Glutamatergic neuron (in vitro differentiated cells): ENCODE measurements around the gene CFLAR. TPM values are rescaled to one million over a fixed set of nuclear protein-coding genes. Genes with fewer than 3 reads are reported as not detected.

Experiments
- DNase-seq: peaks from one replicate; pipeline ENCODE4 v3.0.0; 2022
- H3K27ac Mint-ChIP-seq: one replicate; pipeline ENCODE4 v1.8.0; 2020; ENCODE audit warnings: mild to moderate bottlenecking, mixed read lengths, inconsistent platforms; ENCODE audit not compliant: unreplicated experiment
- H3K27me3 Mint-ChIP-seq: one replicate; pipeline ENCODE4 v1.8.0; 2020; ENCODE audit warnings: mild to moderate bottlenecking, moderate library complexity, mixed read lengths, inconsistent platforms; ENCODE audit not compliant: unreplicated experiment
- H3K36me3 Mint-ChIP-seq: one replicate; pipeline ENCODE4 v1.8.0; 2020; ENCODE audit warnings: mild to moderate bottlenecking, mixed read lengths, inconsistent platforms; ENCODE audit not compliant: unreplicated experiment
- H3K4me1 Mint-ChIP-seq: one replicate; pipeline ENCODE4 v1.8.0; 2020; ENCODE audit warnings: mild to moderate bottlenecking, low read depth, mixed read lengths, inconsistent platforms; ENCODE audit not compliant: unreplicated experiment
- H3K4me3 Mint-ChIP-seq: one replicate; pipeline ENCODE4 v1.8.0; 2020; ENCODE audit warnings: mild to moderate bottlenecking, mixed read lengths, inconsistent platforms; ENCODE audit not compliant: unreplicated experiment
- H3K9me3 Mint-ChIP-seq: one replicate; pipeline ENCODE4 v1.8.0; 2020; ENCODE audit warnings: mild to moderate bottlenecking, moderate library complexity, mixed read lengths, inconsistent platforms; ENCODE audit not compliant: unreplicated experiment
- total RNA-seq: library from RNA; stranded (reverse); fragmentation: NEBNext Ultra II Directional; extraction: Animal tissue kit (Norgen Biotek cat#: 25700); gene quantifications from one replicate; pipeline ENCODE4 v1.2.1, GENCODE V29; 2021; ENCODE audit not compliant: unreplicated experiment
- TF ChIP-seq, protein P1 (sequence below): fragments of 200-600 bp; sonication (generic); IDR thresholded peaks from one replicate; pipeline ENCODE4 v1.5.0; 2021; ENCODE audit not compliant: partially characterized antibody, unreplicated experiment

Gene CFLAR
- total RNA-seq, 1 donor from 2014 or later, result 88.0 TPM

DNA sequence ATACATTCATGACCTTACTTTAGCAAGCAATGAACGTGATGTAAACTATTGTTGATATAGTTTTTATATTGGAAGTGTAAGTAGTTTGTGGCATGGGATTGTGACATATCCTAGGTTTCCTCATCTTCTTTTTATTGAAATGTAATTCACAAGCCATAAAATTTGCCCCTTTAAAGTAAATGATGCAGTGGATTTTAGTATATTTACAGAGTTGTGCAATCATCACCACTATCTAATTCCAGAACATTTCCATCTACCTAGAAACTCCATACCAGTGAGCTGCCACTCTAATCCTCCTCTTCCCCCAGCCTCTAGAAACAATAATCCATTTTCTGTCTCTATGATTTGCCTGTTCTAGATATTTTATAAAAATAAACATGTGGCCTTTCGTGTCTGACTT is 56.3 kb downstream of the CFLAR start:
- peaks cover 8% of the 10 kb centered on the region for H3K9me3 Mint-ChIP-seq
- no peaks in the 10 kb centered on the region for H3K4me1 Mint-ChIP-seq
- no peak overlapping the region for H3K4me3 Mint-ChIP-seq
- peaks cover 2% of the 10 kb centered on the region for H3K27me3 Mint-ChIP-seq
- TF ChIP-seq, protein P1, sequence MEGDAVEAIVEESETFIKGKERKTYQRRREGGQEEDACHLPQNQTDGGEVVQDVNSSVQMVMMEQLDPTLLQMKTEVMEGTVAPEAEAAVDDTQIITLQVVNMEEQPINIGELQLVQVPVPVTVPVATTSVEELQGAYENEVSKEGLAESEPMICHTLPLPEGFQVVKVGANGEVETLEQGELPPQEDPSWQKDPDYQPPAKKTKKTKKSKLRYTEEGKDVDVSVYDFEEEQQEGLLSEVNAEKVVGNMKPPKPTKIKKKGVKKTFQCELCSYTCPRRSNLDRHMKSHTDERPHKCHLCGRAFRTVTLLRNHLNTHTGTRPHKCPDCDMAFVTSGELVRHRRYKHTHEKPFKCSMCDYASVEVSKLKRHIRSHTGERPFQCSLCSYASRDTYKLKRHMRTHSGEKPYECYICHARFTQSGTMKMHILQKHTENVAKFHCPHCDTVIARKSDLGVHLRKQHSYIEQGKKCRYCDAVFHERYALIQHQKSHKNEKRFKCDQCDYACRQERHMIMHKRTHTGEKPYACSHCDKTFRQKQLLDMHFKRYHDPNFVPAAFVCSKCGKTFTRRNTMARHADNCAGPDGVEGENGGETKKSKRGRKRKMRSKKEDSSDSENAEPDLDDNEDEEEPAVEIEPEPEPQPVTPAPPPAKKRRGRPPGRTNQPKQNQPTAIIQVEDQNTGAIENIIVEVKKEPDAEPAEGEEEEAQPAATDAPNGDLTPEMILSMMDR, result no peak
- no peak overlapping the region for H3K27ac Mint-ChIP-seq
- no peak for DNase-seq
- H3K36me3 Mint-ChIP-seq, result peaks cover 4% of the 10 kb centered on the region

DNA sequence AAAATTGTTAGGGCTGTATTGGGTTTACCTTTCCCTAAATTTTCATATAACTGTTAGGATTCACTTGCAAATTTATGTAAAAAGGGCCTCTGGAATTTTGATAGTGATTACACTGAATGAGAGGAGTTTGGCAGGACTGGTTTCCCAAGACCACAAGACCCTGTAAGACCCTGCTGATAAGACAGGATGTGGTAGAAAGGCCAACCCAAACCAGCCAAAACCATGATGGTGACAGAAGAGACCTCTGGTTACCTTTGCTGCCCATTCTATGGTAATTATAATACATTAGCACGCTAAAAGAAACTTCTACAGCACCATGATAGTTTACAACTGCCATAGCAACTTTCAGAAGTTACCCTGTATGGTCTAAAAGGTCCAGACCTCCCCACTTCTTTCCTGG is 58.7 kb downstream of the CFLAR start:
- no peak for DNase-seq
- H3K4me1 Mint-ChIP-seq, result no peaks in the 10 kb centered on the region
- TF ChIP-seq, protein P1, result no peak
- H3K27ac Mint-ChIP-seq, result no peak overlapping the region
- no peak overlapping the region for H3K4me3 Mint-ChIP-seq
- peaks cover 2% of the 10 kb centered on the region for H3K27me3 Mint-ChIP-seq
- H3K9me3 Mint-ChIP-seq, result peaks cover 2% of the 10 kb centered on the region
- H3K36me3 Mint-ChIP-seq, result no peaks in the 10 kb centered on the region

DNA sequence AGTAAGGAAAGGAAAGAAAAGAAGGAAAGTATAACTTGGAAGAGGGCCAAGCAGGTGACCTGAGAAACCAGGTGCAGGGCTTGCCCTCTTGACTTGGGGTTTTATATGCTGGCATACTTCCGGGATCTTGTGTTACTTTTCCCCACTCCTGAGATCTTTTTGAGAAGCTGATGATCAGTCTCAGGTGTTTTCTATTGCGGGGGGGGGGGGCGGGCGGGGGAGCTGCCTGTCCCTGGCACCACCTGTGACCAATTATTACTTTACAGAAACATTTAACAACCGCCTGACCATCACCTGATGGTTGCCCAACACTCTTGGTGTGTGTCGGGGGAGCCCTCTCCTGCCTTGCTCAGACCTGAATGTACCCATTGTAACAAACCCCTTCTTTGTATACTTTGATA is 60.1 kb downstream of the CFLAR start:
- TF ChIP-seq, protein P1, result no peak
- H3K27me3 Mint-ChIP-seq, result peaks cover 2% of the 10 kb centered on the region
- H3K9me3 Mint-ChIP-seq, result peaks cover 3% of the 10 kb centered on the region
- H3K4me3 Mint-ChIP-seq, result no peak overlapping the region
- no peak overlapping the region for H3K27ac Mint-ChIP-seq
- H3K36me3 Mint-ChIP-seq, result no peaks in the 10 kb centered on the region
- DNase-seq, result no peak
- H3K4me1 Mint-ChIP-seq, result no peaks in the 10 kb centered on the region

DNA sequence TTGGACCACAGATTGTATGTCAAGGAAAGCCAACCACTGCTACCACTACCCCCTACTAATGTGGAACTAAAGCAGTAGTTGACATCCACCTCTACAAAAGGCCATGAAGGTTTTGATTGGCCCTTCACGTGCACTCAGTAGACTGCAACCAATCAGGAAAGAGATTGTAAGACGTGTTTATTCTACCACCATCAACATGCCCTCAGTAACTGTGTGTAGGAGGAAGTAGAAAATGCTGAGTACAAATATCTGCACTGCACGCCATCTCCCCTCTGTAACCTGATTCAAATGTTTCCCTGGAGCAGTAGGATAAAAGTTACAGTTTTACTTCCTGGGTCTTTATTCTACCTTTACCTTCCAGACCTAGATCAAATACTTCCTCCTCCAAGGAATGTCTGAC is 64.0 kb downstream of the CFLAR start:
- H3K27ac Mint-ChIP-seq, result no peak overlapping the region
- peaks cover 5% of the 10 kb centered on the region for H3K9me3 Mint-ChIP-seq
- H3K4me1 Mint-ChIP-seq, result no peaks in the 10 kb centered on the region
- no peaks in the 10 kb centered on the region for H3K36me3 Mint-ChIP-seq
- TF ChIP-seq, protein P1, result no peak
- no peak overlapping the region for H3K4me3 Mint-ChIP-seq
- no peak for DNase-seq
- H3K27me3 Mint-ChIP-seq, result no peaks in the 10 kb centered on the region

DNA sequence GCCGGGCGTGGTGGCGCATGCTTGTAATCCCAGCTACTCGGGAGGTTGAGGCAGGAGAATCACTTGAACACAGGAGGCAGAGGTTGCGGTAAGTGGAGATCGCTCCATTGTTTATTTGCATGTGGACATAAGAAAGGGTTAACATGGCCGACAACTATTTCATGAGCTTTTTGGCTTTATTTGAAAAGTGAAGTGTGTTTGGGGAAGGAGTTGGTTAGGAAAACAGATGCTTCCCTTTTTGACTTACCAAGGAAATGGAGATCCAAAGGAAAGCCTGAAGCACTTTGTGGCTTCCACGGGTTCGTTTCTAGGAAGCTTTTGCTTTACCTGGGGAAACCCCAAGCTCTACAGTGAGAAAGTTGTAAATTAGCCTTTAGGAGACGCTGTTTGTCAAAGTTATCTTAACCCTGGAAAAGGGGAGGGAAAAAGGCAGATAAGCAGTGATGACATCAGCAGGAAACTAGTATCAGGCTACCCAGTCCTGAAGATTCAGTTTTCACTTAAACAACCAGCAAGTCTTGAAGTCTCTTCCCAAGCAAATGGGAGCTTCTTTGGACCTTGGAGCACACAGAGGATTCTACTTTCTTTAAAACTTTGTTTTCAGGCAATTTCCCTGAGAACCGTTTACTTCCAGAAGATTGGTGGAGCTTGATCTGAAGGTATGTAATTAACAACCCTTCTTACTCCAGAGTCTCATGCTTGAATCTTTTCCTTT is 66.8 kb downstream of the CFLAR start, which contains the start of gene CASP10:
Gene CASP10 (plus strand): TSS at position 492 of the 715 bp plus-strand sequence. CDS start 2,637 bp downstream, outside the sequence.
- Mint-ChIP-seq H3K27me3 (no peaks in the 10 kb centered on the region), H3K27ac (no peak within 1 kb of the TSS)

More for the DNA sequence above, 66.8 kb downstream of the CFLAR start, which contains the start of gene CASP10:
- DNase-seq, result no peak
- peaks cover 5% of the 10 kb centered on the region for H3K9me3 Mint-ChIP-seq
- H3K4me1 Mint-ChIP-seq, result no peaks in the 10 kb centered on the region
- TF ChIP-seq, protein P1, result no peak
- H3K36me3 Mint-ChIP-seq, result no peaks in the 10 kb centered on the region
- H3K4me3 Mint-ChIP-seq, result no peak within 1 kb of the TSS
